Temporal lobe (tissue), 1 donor: Measurements from ENCODE around the gene OR2M2. TPM values are rescaled to one million over a fixed set of nuclear protein-coding genes. Genes with fewer than 3 reads are reported as not detected.

ENCODE experiments used
- total RNA-seq: library from RNA; depleted of rRNA; stranded (reverse); fragments of >200 nt; gene quantifications from one replicate; pipeline ENCODE4 v1.2.3, GENCODE V29; 2014

OR2M2 gene
- total RNA-seq, 1 donor from 2014 or later, result not detected

Other genes with a start within 250 kb of the OR2M2 start
- gene OR2AJ1, start 249.9 kb upstream of the OR2M2 start, total RNA-seq, result not detected
- 0.74 TPM for gene OR2L8, start 226.0 kb upstream of the OR2M2 start, total RNA-seq
- gene OR2AK2, start 209.6 kb upstream of the OR2M2 start, total RNA-seq, result not detected
- 0.25 TPM for gene OR2L5, start 161.2 kb upstream of the OR2M2 start, total RNA-seq
- under 0.01 TPM for gene OR2L2, start 144.8 kb upstream of the OR2M2 start, total RNA-seq
- 0.25 TPM for gene OR2L3, start 128.0 kb upstream of the OR2M2 start, total RNA-seq
- gene OR2L13, start 79.6 kb upstream of the OR2M2 start, total RNA-seq, result 0.74 TPM
- 0.25 TPM for gene OR2M5, start 29.7 kb upstream of the OR2M2 start, total RNA-seq
- under 0.01 TPM for gene OR2M3, start 22.4 kb downstream of the OR2M2 start, total RNA-seq
- gene OR2M4, start 56.6 kb downstream of the OR2M2 start, total RNA-seq, result under 0.01 TPM
- gene OR2T33, start 103.2 kb downstream of the OR2M2 start, total RNA-seq, result not detected
- not detected for gene OR2T12, start 128.6 kb downstream of the OR2M2 start, total RNA-seq
- not detected for gene OR2M7, start 149.7 kb downstream of the OR2M2 start, total RNA-seq
- gene OR14C36, start 174.0 kb downstream of the OR2M2 start, total RNA-seq, result not detected
- gene OR2T4, start 186.8 kb downstream of the OR2M2 start, total RNA-seq, result not detected
- gene OR2T6, start 200.9 kb downstream of the OR2M2 start, total RNA-seq, result not detected
- gene OR2T1, start 228.2 kb downstream of the OR2M2 start, total RNA-seq, result not detected